WTC11 (cell line): ENCODE data around the gene IL17RB.

ENCODE experiments used
- AFF4 ChIP-seq: sonication (generic); formaldehyde crosslinking; IDR thresholded peaks from 2 replicates; pipeline ENCODE4 v1.8.1; 2023; ENCODE audit warnings: mild to moderate bottlenecking, missing genetic modification reagents, borderline replicate concordance
- ATF1 ChIP-seq: sonication (generic); formaldehyde crosslinking; IDR thresholded peaks from 2 replicates; pipeline ENCODE4 v1.8.1; 2023; ENCODE audit warnings: mild to moderate bottlenecking, moderate library complexity, missing genetic modification reagents
- CTCF ChIP-seq: fragments of 200-600 bp; IDR thresholded peaks from 2 replicates; pipeline ENCODE4 v1.8.0; 2022; ENCODE audit warnings: antibody characterized with exemption
- IRF2 ChIP-seq: sonication (generic); formaldehyde crosslinking; IDR thresholded peaks from 2 replicates; pipeline ENCODE4 v1.8.0; 2022; ENCODE audit warnings: low read depth, missing genetic modification reagents, borderline replicate concordance
- NFYB ChIP-seq: sonication (generic); formaldehyde crosslinking; conservative IDR thresholded peaks from 2 replicates; pipeline ENCODE4 v1.8.0; 2022; ENCODE audit warnings: low read depth, missing genetic modification reagents
- NR1H2 ChIP-seq: sonication (generic); formaldehyde crosslinking; IDR thresholded peaks from 2 replicates; pipeline ENCODE4 v1.9.0; 2021; ENCODE audit warnings: mild to moderate bottlenecking, moderate library complexity, missing genetic modification reagents
- NR3C1 ChIP-seq: sonication (generic); formaldehyde crosslinking; conservative IDR thresholded peaks from 2 replicates; pipeline ENCODE4 v1.8.1; 2023; ENCODE audit warnings: low read depth, mild to moderate bottlenecking, missing genetic modification reagents
- PREB ChIP-seq: sonication (generic); formaldehyde crosslinking; IDR thresholded peaks from 2 replicates; pipeline ENCODE4 v1.8.1; 2022; ENCODE audit warnings: mild to moderate bottlenecking, missing genetic modification reagents, moderate library complexity, borderline replicate concordance
- USF2 ChIP-seq: sonication (generic); formaldehyde crosslinking; IDR thresholded peaks from 2 replicates; pipeline ENCODE4 v1.8.1; 2023; ENCODE audit warnings: mild to moderate bottlenecking, missing genetic modification reagents, moderate library complexity
- ZNF425 ChIP-seq: fragments of 250-450 bp; sonication (Bioruptor Pico); conservative IDR thresholded peaks from 2 replicates; pipeline ENCODE4 v1.9.0; 2021; ENCODE audit warnings: mild to moderate bottlenecking
- TF ChIP-seq, protein P1 (sequence below): sonication (generic); formaldehyde crosslinking; IDR thresholded peaks from 2 replicates; pipeline ENCODE4 v1.8.0; 2022; ENCODE audit warnings: missing genetic modification reagents
- TF ChIP-seq, protein P2 (sequence below): sonication (generic); formaldehyde crosslinking; IDR thresholded peaks from 2 replicates; pipeline ENCODE4 v1.8.0; 2022; ENCODE audit warnings: mild to moderate bottlenecking, missing genetic modification reagents

DNA sequence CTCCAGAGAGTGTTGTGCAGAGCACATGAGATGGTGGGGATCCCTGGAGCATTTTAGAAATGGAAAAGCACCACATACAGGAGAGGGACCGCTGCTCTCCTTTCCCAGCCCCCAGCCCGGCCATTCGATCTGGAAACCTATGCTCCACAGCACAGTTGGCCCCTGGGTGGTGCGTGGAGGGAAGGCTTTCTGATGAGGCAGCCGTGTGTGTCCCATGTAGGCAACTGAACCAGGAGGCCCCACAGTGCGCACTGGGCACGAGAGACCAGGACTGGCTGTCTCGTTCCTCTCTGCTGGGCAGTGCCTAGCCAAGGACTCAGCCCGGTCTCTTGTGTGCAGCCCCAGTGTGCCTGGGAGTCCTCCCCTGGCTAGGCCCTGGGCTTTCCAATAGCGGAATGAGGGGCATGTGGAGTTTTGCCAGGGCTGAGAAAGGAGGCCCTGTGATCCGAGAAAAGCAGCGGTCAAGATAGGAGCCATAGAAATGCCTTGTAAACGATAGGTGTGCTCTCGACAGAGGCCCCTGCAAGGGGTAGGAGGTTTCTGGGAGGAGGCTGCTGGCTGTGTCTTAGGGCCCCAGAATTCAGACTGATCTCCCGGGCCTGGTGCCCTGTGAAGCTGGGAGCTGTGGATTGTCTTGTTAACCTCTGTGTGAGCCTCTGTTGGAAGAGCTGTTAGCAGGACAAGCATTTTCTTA lies 39.1 kb upstream of the IL17RB start:
- TF ChIP-seq NR1H2 (no peak), PREB (CRISPR knock-in tag) (no peak), ZNF425 (no peak), CTCF (no peak), ATF1 (no peak), NR3C1 (CRISPR knock-in tag) (no peak), AFF4 (CRISPR knock-in tag) (no peak), NFYB (CRISPR knock-in tag) (no peak), USF2 (no peak), IRF2 (CRISPR knock-in tag) (no peak)
- TF ChIP-seq, protein P1, sequence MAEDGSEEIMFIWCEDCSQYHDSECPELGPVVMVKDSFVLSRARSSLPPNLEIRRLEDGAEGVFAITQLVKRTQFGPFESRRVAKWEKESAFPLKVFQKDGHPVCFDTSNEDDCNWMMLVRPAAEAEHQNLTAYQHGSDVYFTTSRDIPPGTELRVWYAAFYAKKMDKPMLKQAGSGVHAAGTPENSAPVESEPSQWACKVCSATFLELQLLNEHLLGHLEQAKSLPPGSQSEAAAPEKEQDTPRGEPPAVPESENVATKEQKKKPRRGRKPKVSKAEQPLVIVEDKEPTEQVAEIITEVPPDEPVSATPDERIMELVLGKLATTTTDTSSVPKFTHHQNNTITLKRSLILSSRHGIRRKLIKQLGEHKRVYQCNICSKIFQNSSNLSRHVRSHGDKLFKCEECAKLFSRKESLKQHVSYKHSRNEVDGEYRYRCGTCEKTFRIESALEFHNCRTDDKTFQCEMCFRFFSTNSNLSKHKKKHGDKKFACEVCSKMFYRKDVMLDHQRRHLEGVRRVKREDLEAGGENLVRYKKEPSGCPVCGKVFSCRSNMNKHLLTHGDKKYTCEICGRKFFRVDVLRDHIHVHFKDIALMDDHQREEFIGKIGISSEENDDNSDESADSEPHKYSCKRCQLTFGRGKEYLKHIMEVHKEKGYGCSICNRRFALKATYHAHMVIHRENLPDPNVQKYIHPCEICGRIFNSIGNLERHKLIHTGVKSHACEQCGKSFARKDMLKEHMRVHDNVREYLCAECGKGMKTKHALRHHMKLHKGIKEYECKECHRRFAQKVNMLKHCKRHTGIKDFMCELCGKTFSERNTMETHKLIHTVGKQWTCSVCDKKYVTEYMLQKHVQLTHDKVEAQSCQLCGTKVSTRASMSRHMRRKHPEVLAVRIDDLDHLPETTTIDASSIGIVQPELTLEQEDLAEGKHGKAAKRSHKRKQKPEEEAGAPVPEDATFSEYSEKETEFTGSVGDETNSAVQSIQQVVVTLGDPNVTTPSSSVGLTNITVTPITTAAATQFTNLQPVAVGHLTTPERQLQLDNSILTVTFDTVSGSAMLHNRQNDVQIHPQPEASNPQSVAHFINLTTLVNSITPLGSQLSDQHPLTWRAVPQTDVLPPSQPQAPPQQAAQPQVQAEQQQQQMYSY (CRISPR knock-in tag), result no peak
- TF ChIP-seq, protein P2, sequence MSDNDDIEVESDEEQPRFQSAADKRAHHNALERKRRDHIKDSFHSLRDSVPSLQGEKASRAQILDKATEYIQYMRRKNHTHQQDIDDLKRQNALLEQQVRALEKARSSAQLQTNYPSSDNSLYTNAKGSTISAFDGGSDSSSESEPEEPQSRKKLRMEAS (CRISPR knock-in tag), result no peak
